HUES6 (cell line): ENCODE results near the gene BMAL1.
"Not testable (repeated sequence)": the region's sequence is repeated elsewhere in the genome, so short reads cannot be mapped to it uniquely, and the experiment has no call there.

ENCODE experiments used
- H3K27ac ChIP-seq: 2 replicates; pipeline ENCODE4 v1.7.0; 2013; ENCODE audit warnings: low read depth, mild to moderate bottlenecking, low read length, inconsistent platforms
- H3K27me3 ChIP-seq: 2 replicates; pipeline ENCODE4 v1.6.1; 2013; ENCODE audit warnings: low read length; ENCODE audit not compliant: control insufficient read depth, insufficient read depth
- H3K36me3 ChIP-seq: 2 replicates; pipeline ENCODE4 v1.6.1; 2013; ENCODE audit warnings: low read length; ENCODE audit not compliant: control insufficient read depth, insufficient read depth
- H3K4me1 ChIP-seq: 2 replicates; pipeline ENCODE4 v1.6.1; 2013; ENCODE audit warnings: low read length; ENCODE audit not compliant: control insufficient read depth, insufficient read depth
- H3K4me3 ChIP-seq: 2 replicates; pipeline ENCODE4 v1.5.1; 2013; ENCODE audit warnings: low read depth, low read length
- H3K9ac ChIP-seq: one replicate; pipeline ENCODE4 v1.6.1; 2013; ENCODE audit warnings: mild to moderate bottlenecking, low read length
- H3K9me3 ChIP-seq: 2 replicates; pipeline ENCODE4 v1.6.1; 2013; ENCODE audit warnings: low read depth, low read length; ENCODE audit not compliant: control insufficient read depth, insufficient read depth

The BMAL1 gene

GRCh38 chr11:13434247-13435205 is 156.9 kb downstream of the BMAL1 start:
- peak overlapping the region; percentile 4 for H3K9ac ChIP-seq
- no peaks in the 10 kb centered on the region for H3K27me3 ChIP-seq
- H3K27ac ChIP-seq: peak overlapping the region; percentile 74
- H3K4me3 ChIP-seq: peak overlapping the region; percentile 21
- H3K36me3 ChIP-seq: no peaks in the 10 kb centered on the region; the same call in 1 of the 2 replicates
- peaks cover 4% of the 10 kb centered on the region; the same call in 1 of the 2 replicates for H3K9me3 ChIP-seq
- peaks cover 32% of the 10 kb centered on the region for H3K4me1 ChIP-seq

- H3K9ac ChIP-seq, H3K4me3 ChIP-seq, H3K27me3 ChIP-seq, H3K36me3 ChIP-seq, H3K27ac ChIP-seq, H3K9me3 ChIP-seq: not testable (repeated sequence)
- peaks cover 40% of the 10 kb centered on the region for H3K4me1 ChIP-seq
Observed at GRCh38 chr11:13436836-13437235, 159.2 kb downstream of the BMAL1 start.
